GM20000 (cell line): ENCODE results near the gene UNC119B.
A peak's percentile ranks its signal among the peaks of the same experiment; 100 is the strongest.

Experiments
- DNase-seq: peaks from one replicate; pipeline ENCODE4 v3.0.0; 2012; ENCODE audit warnings: low spot score
- CTCF ChIP-seq: IDR thresholded peaks from 2 replicates; pipeline ENCODE4 v1.5.1; 2012; ENCODE audit warnings: mild to moderate bottlenecking, control low read depth; ENCODE audit errors: extremely low read depth, missing control alignments

The UNC119B gene

GRCh38 chr12:120684523-120684932, 25.7 kb upstream of the UNC119B start:
- TF ChIP-seq CTCF, result no peak
- DNase-seq, result no peak

- TF ChIP-seq CTCF, result no peak
- DNase-seq, result no peak
These were observed 24.7 kb upstream of the UNC119B start for GRCh38 chr12:120685522-120685921.

DNA sequence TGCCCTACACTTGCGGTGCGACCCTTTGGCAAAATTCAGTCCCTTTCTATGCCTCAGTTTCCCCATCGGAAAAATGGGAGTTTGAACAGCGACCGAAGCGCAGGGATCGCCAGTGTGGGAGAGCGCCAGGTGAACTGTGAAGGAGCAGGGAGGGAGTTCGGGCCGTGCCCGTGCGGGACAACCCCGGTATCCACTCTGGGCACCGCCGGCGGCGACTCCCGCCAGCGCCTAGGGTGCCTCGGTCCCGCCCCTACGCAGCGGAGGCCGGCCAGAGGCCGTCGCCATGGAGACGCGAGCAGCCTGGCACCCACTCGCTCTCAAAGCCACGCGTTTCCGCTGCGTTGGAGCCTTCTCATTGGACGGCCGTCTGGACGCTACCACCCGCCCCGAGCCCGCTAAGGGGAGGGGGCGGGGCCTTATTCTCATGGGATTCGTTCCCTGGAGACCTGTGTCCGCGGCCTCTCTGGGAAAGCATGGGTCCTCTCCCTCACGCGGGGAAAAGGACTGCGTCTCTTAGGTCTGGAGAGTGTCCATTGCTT, 24.0 kb upstream of the UNC119B start:
- peak; percentile 92 for DNase-seq
- no peak for TF ChIP-seq CTCF

- TF ChIP-seq CTCF, result no peak
- DNase-seq, result peak; percentile 99
These were observed 23.3 kb upstream of the UNC119B start, which contains the start of gene MLEC for GRCh38 chr12:120686690-120687577. Gene MLEC (plus strand): TSS chr12:120687149. CDS start chr12:120687297, 148 bp downstream.

- no peak for TF ChIP-seq CTCF
- DNase-seq, result no peak
These were observed 22.5 kb upstream of the UNC119B start for GRCh38 chr12:120687578-120688289.

DNA sequence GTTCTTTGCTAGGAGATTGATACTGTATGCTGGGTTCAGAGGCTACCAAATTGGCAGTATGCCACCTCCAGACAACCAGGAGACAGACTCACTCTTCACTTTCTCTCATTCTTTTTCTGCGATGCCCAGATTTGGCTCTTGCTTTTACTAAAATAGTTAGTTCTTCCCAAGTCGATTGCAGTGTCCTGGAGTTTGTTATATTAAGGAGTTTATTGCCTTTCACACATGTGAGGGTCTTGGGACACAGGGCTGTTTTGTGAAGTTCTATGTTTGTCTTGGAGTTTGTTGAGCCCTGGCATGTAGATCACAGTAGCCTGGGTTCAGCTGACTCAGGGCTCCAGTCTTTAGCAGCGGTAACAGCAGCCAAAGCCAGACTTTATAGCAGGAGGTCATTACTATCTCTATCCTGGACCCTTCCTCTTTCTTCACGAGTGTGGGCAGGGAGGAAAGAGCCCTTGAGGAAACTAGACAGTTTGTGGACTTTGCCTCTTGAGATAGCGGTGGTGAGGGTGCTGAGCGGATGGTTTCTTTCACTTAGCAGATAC, 21.7 kb upstream of the UNC119B start:
- TF ChIP-seq CTCF, result no peak
- DNase-seq, result no peak
